Prostate gland (tissue), 2 donors: ENCODE measurements around the gene COL1A1. TPM values are rescaled to one million over a fixed set of nuclear protein-coding genes. Genes with fewer than 3 reads are reported as not detected.

ENCODE experiments used
- DNase-seq: peaks from one replicate; pipeline ENCODE4 v3.0.0-alpha.2; 2019; ENCODE audit warnings: low spot score
- H3K27ac ChIP-seq, 2 donors: fragments of 200-600 bp; sonication (generic); 2 replicates each; pipeline ENCODE4 v1.5.1; 2017 to 2019
- H3K27me3 ChIP-seq: fragments of 200-600 bp; sonication (generic); replicated peaks from 2 replicates; pipeline ENCODE4 v1.5.1; 2019; ENCODE audit not compliant: insufficient read depth
- H3K36me3 ChIP-seq, 2 donors: fragments of 200-600 bp; sonication (generic); 1 replicate in 1 of 2; 2 replicates in 1 of 2; pipeline versions ENCODE4 v1.5.1 to v1.8.1; 2017 to 2019
- H3K4me1 ChIP-seq: fragments of 200-600 bp; sonication (generic); replicated peaks from 2 replicates; pipeline ENCODE4 v1.5.1; 2019
- H3K4me3 ChIP-seq, 2 donors: fragments of 200-600 bp; sonication (generic); 2 replicates each; pipeline ENCODE4 v1.5.1; 2017 to 2019
- H3K9me3 ChIP-seq: fragments of 200-600 bp; sonication (generic); 2 replicates; pipeline ENCODE4 v1.5.1; 2017
- CTCF ChIP-seq, 4 experiments: fragments of 200-600 bp in 2 of 4; fragments of 450-650 bp in 2 of 4; sonication (generic) in 2 of 4; IDR thresholded peaks; 1 replicate in 3 of 4; 2 replicates in 1 of 4; pipeline ENCODE4 v1.5.1; 2016 to 2019; ENCODE audit warnings: antibody characterized with exemption in 4 of 4, mild to moderate bottlenecking in 2 of 4, moderate library complexity in 2 of 4
- POLR2A ChIP-seq: fragments of 450-650 bp; IDR thresholded peaks from one replicate; pipeline ENCODE4 v1.6.1; 2016; ENCODE audit warnings: antibody characterized with exemption, mild to moderate bottlenecking
- POLR2AphosphoS5 ChIP-seq: sonication (generic); formaldehyde crosslinking; IDR thresholded peaks from one replicate; pipeline ENCODE4 v1.6.1; 2017; ENCODE audit warnings: antibody characterized with exemption
- WGBS: methylation state at CpG from one replicate; pipeline ENCODE4 v1.1.5; 2018; 5-methylcytosine and 5-hydroxymethylcytosine counted together
- intact Hi-C: fragments of 100-400 bp; cut with DNase I; formaldehyde crosslinking; loops from one replicate; pipeline ENCODE4 v1.14.2; 2022
- total RNA-seq, 2 donors: library from RNA; depleted of rRNA; stranded (reverse); fragments of >200 nt; gene quantifications; one replicate each; pipeline ENCODE4 v1.1.0, GENCODE V29; 2016

Gene COL1A1
- total RNA-seq, 2 donors from 2014 or later: 21.5 to 81.0 TPM

- no peak overlapping the region for H3K4me3 ChIP-seq
- TF ChIP-seq POLR2A (no peak), CTCF (IDR thresholded peaks at IDR 0.05) (no peak), POLR2AphosphoS5 (no peak)
- H3K4me1 ChIP-seq: no peaks in the 10 kb centered on the region
- H3K27ac ChIP-seq: no peak overlapping the region
- no peaks in the 10 kb centered on the region for H3K36me3 ChIP-seq
- WGBS: 71% methylated on average over 13 of the region's 13 CpGs
- intact Hi-C loops: loop anchor here (5.0 kb wide), 1 partner anchor 89 kb away; no protein-coding TSS in a partner anchor
- DNase-seq: no peak
- H3K27me3 ChIP-seq: no peaks in the 10 kb centered on the region
- no peaks in the 10 kb centered on the region for H3K9me3 ChIP-seq
Measured at GRCh38 chr17:50203604-50204345, 2.3 kb upstream of the COL1A1 start.

- WGBS: 54% methylated on average over 14 of the region's 14 CpGs
- H3K27me3 ChIP-seq: no peaks in the 10 kb centered on the region
- no peak overlapping the region for H3K27ac ChIP-seq
- intact Hi-C loops: loop anchor here (5.0 kb wide), 1 partner anchor 89 kb away; no protein-coding TSS in a partner anchor
- no peaks in the 10 kb centered on the region for H3K9me3 ChIP-seq
- no peak for TF ChIP-seq POLR2A
- TF ChIP-seq POLR2AphosphoS5: no peak
- no peak for TF ChIP-seq CTCF (IDR thresholded peaks at IDR 0.05)
- no peaks in the 10 kb centered on the region for H3K36me3 ChIP-seq
- H3K4me1 ChIP-seq: no peaks in the 10 kb centered on the region
- H3K4me3 ChIP-seq: no peak overlapping the region
- no peak for DNase-seq
Measured at GRCh38 chr17:50203086-50203485, 1.7 kb upstream of the COL1A1 start.

- Histone ChIP-seq H3K4me1 (no peaks in the 10 kb centered on the region), H3K4me3 (peak overlapping the region; percentile 36 to 39), H3K9me3 (no peaks in the 10 kb centered on the region), H3K36me3 (no peaks in the 10 kb centered on the region), H3K27me3 (no peaks in the 10 kb centered on the region), H3K27ac (peak overlapping the region; percentile 80 to 85)
- intact Hi-C loops: loop anchor here (1.0 to 5.0 kb wide), 2 partner anchors 73 to 92 kb away; no protein-coding TSS in a partner anchor
- DNase-seq: peak; percentile 89
- TF ChIP-seq CTCF (IDR thresholded peaks at IDR 0.05) (peak; percentile 100), POLR2AphosphoS5 (peak; percentile 22), POLR2A (no peak)
- under 1% methylated on average over 55 of the region's 55 CpGs for WGBS
Measured at GRCh38 chr17:50200457-50201275, 765 bp downstream of the COL1A1 start.

GRCh38 chr17:50199803-50200456 lies 1.5 kb downstream of the COL1A1 start:
- Histone ChIP-seq H3K27me3 (no peaks in the 10 kb centered on the region), H3K36me3 (no peaks in the 10 kb centered on the region), H3K9me3 (no peaks in the 10 kb centered on the region), H3K4me1 (no peaks in the 10 kb centered on the region), H3K27ac (peak overlapping the region; percentile 80 to 85), H3K4me3 (peak overlapping the region; percentile 36 to 39)
- DNase-seq: peak; percentile 95
- intact Hi-C loops: loop anchor here (1.0 to 5.0 kb wide), 3 partner anchors 33 to 92 kb away; partner anchors contain the start of gene SGCA
- TF ChIP-seq CTCF (IDR thresholded peaks at IDR 0.05): peak in 1 of 4 experiments; percentile 4
- TF ChIP-seq POLR2AphosphoS5: peak; percentile 72
- TF ChIP-seq POLR2A: peak; percentile 65
- under 1% methylated on average over 36 of the region's 36 CpGs for WGBS
